Measurements from ENCODE around the gene VCP.
A peak's percentile ranks its signal among the peaks of the same experiment; 100 is the strongest.
"Not testable (repeated sequence)": the region's sequence is repeated elsewhere in the genome, so short reads cannot be mapped to it uniquely, and the experiment has no call there.

The VCP gene

GRCh38 chr9:35060548-35061207, 11.7 kb downstream of the VCP start:
- no peak for DNase-seq (ENCODE audit: low spot score)

GRCh38 chr9:35059438-35059837, 13.0 kb downstream of the VCP start:
- DNase-seq (ENCODE audit: low spot score): no peak

- no peak for DNase-seq (ENCODE audit: low spot score)
Observed at GRCh38 chr9:35057271-35057620, 15.2 kb downstream of the VCP start.

- no peak for DNase-seq (ENCODE audit: low spot score)
Observed at GRCh38 chr9:35056571-35057270, 15.7 kb downstream of the VCP start.

- no peak for DNase-seq (ENCODE audit: low spot score)
Observed at GRCh38 chr9:35054871-35055644, 17.4 kb downstream of the VCP start.

GRCh38 chr9:35054185-35054835, 18.1 kb downstream of the VCP start:
- no peak for DNase-seq (ENCODE audit: low spot score)

GRCh38 chr9:35051069-35051967, 21.1 kb downstream of the VCP start:
- DNase-seq (ENCODE audit: low spot score): peak; percentile 41

- no peak for DNase-seq (ENCODE audit: low spot score)
Observed at GRCh38 chr9:35048511-35048910, 23.9 kb downstream of the VCP start.

GRCh38 chr9:35044071-35044470, 28.4 kb downstream of the VCP start:
- no peak for DNase-seq (ENCODE audit: low spot score)

- DNase-seq (ENCODE audit: low spot score): no peak
Observed at GRCh38 chr9:35042891-35043545, 29.4 kb downstream of the VCP start.

- DNase-seq (ENCODE audit: low spot score): no peak
Observed at GRCh38 chr9:35042081-35042604, 30.3 kb downstream of the VCP start.

GRCh38 chr9:35035851-35036701, 36.3 kb downstream of the VCP start:
- DNase-seq (ENCODE audit: low spot score): no peak

- no peak for DNase-seq (ENCODE audit: low spot score)
Observed at GRCh38 chr9:35033101-35033500, 39.3 kb downstream of the VCP start.

- no peak for DNase-seq (ENCODE audit: low spot score)
Observed at GRCh38 chr9:35029852-35030251, 42.6 kb downstream of the VCP start.

- no peak for DNase-seq (ENCODE audit: low spot score)
Observed at GRCh38 chr9:35029241-35029640, 43.2 kb downstream of the VCP start.

GRCh38 chr9:35028341-35028740, 44.1 kb downstream of the VCP start:
- no peak for DNase-seq (ENCODE audit: low spot score)

- DNase-seq (ENCODE audit: low spot score): no peak
Observed at GRCh38 chr9:35027860-35028259, 44.6 kb downstream of the VCP start.

- DNase-seq (ENCODE audit: low spot score): no peak
Observed at GRCh38 chr9:35027374-35027773, 45.1 kb downstream of the VCP start.

- no peak for DNase-seq (ENCODE audit: low spot score)
Observed at GRCh38 chr9:35026671-35027070, 45.8 kb downstream of the VCP start.

GRCh38 chr9:35023443-35023842, 49.0 kb downstream of the VCP start:
- not testable (repeated sequence) for DNase-seq (ENCODE audit: low spot score)
